ENCODE data around the gene CT47B1. TPM values are rescaled to one million over a fixed set of nuclear protein-coding genes. Genes with fewer than 3 reads are reported as not detected.
"Not testable (repeated sequence)": the region's sequence is repeated elsewhere in the genome, so short reads cannot be mapped to it uniquely, and the experiment has no call there.

Gene CT47B1
- total RNA-seq = not detected

- DNase-seq (ENCODE audit: low spot score) = not testable (repeated sequence)
These were observed at the start of gene CT47B1 for GRCh38 chrX:120875766-120876165. CT47B1 (minus strand) TSS chrX:120875866; CDS start chrX:120875670, 196 bp downstream.

GRCh38 chrX:120874678-120875557 is 748 bp downstream of the CT47B1 start:
- no peak for DNase-seq (ENCODE audit: low spot score)

GRCh38 chrX:120857240-120857639 is 18.4 kb downstream of the CT47B1 start:
- no peak for DNase-seq (ENCODE audit: low spot score)

- no peak for DNase-seq (ENCODE audit: low spot score)
These were observed 34.8 kb downstream of the CT47B1 start for GRCh38 chrX:120840827-120841226.

- DNase-seq (ENCODE audit: low spot score) = no peak
These were observed 36.2 kb downstream of the CT47B1 start for GRCh38 chrX:120839491-120839890.

GRCh38 chrX:120827213-120827612 is 48.5 kb downstream of the CT47B1 start:
- not testable (repeated sequence) for DNase-seq (ENCODE audit: low spot score)

GRCh38 chrX:120825146-120825545 is 50.5 kb downstream of the CT47B1 start:
- no peak for DNase-seq (ENCODE audit: low spot score)

- no peak for DNase-seq (ENCODE audit: low spot score)
These were observed 51.6 kb downstream of the CT47B1 start for GRCh38 chrX:120824021-120824420.

GRCh38 chrX:120823556-120823955 is 52.1 kb downstream of the CT47B1 start:
- no peak for DNase-seq (ENCODE audit: low spot score)

Other genes starting within 250 kb of the CT47B1 start
- 26.7 TPM for gene C1GALT1C1, start 245.8 kb downstream of the CT47B1 start, total RNA-seq
- gene CT47A11, start 61.3 kb upstream of the CT47B1 start, total RNA-seq = not detected
- not detected for gene CT47A10, start 66.2 kb upstream of the CT47B1 start, total RNA-seq
- gene CT47A9, start 71.0 kb upstream of the CT47B1 start, total RNA-seq = not detected
- not detected for gene CT47A8, start 75.9 kb upstream of the CT47B1 start, total RNA-seq
- not detected for gene CT47A7, start 80.7 kb upstream of the CT47B1 start, total RNA-seq
- gene CT47A6, start 85.6 kb upstream of the CT47B1 start, total RNA-seq = not detected
- gene CT47A5, start 90.5 kb upstream of the CT47B1 start, total RNA-seq = not detected
- gene CT47A4, start 95.3 kb upstream of the CT47B1 start, total RNA-seq = not detected
- gene CT47A3, start 100.2 kb upstream of the CT47B1 start, total RNA-seq = not detected
- not detected for gene CT47A2, start 105.1 kb upstream of the CT47B1 start, total RNA-seq
- gene CT47A1, start 109.9 kb upstream of the CT47B1 start, total RNA-seq = not detected
- gene GLUD2, start 171.7 kb upstream of the CT47B1 start, total RNA-seq = 7.6 TPM

Data from mucosa of gallbladder (tissue), 1 donor.